ENCODE results near the gene TMOD3.

GRCh38 chr15:51842852-51843737 lies 13.6 kb downstream of the TMOD3 start:
- TF ChIP-seq, protein P1, sequence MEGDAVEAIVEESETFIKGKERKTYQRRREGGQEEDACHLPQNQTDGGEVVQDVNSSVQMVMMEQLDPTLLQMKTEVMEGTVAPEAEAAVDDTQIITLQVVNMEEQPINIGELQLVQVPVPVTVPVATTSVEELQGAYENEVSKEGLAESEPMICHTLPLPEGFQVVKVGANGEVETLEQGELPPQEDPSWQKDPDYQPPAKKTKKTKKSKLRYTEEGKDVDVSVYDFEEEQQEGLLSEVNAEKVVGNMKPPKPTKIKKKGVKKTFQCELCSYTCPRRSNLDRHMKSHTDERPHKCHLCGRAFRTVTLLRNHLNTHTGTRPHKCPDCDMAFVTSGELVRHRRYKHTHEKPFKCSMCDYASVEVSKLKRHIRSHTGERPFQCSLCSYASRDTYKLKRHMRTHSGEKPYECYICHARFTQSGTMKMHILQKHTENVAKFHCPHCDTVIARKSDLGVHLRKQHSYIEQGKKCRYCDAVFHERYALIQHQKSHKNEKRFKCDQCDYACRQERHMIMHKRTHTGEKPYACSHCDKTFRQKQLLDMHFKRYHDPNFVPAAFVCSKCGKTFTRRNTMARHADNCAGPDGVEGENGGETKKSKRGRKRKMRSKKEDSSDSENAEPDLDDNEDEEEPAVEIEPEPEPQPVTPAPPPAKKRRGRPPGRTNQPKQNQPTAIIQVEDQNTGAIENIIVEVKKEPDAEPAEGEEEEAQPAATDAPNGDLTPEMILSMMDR (IDR thresholded peaks at IDR 0.05; ENCODE audit: low read depth, low read length, poor library complexity, severe bottlenecking): no peak
- TF ChIP-seq EZH2phosphoT487 (IDR thresholded peaks at IDR 0.05; ENCODE audit: borderline replicate concordance, low read length): no peak

Measured in DOHH2 (cell line).